Measurements from ENCODE around the gene TMEM116.

GRCh38 chr12:111991946-111992345 lies 21.0 kb downstream of the TMEM116 start:
- no peak for TF ChIP-seq CEBPB (IDR thresholded peaks at IDR 0.05)
- no peak for TF ChIP-seq MAX (IDR thresholded peaks at IDR 0.05)
- no peak for TF ChIP-seq NFIC (IDR thresholded peaks at IDR 0.05)
- TF ChIP-seq TAF1 (IDR thresholded peaks at IDR 0.05; ENCODE audit: low read depth) = no peak
- no peak for TF ChIP-seq TCF12 (IDR thresholded peaks at IDR 0.05; ENCODE audit: low read depth)
- no peak for TF ChIP-seq EP300 (IDR thresholded peaks at IDR 0.05; ENCODE audit: borderline replicate concordance)
- no peak for TF ChIP-seq EGR1 (IDR thresholded peaks at IDR 0.05)
- TF ChIP-seq YY1 (IDR thresholded peaks at IDR 0.05; ENCODE audit: low read depth) = no peak
- TF ChIP-seq REST (IDR thresholded peaks at IDR 0.05; ENCODE audit: low read depth) = no peak
- no peak for TF ChIP-seq RAD21 (IDR thresholded peaks at IDR 0.05; ENCODE audit: low read depth)
- no peak for TF ChIP-seq FOXM1 (IDR thresholded peaks at IDR 0.05; ENCODE audit: borderline replicate concordance, low read depth)
- no peak for TF ChIP-seq CREB1 (IDR thresholded peaks at IDR 0.05; ENCODE audit: low read depth)

Data from Ishikawa (cell line).